ENCODE measurements around the gene BLM.

- TF ChIP-seq NRF1 (IDR thresholded peaks at IDR 0.05; ENCODE audit: low read depth, low read length) (no peak), GTF2F1 (IDR thresholded peaks at IDR 0.05; ENCODE audit: borderline replicate concordance, low read depth, low read length) (no peak), BACH1 (IDR thresholded peaks at IDR 0.05; ENCODE audit: low read length) (no peak)
- TF ChIP-seq, protein P1, sequence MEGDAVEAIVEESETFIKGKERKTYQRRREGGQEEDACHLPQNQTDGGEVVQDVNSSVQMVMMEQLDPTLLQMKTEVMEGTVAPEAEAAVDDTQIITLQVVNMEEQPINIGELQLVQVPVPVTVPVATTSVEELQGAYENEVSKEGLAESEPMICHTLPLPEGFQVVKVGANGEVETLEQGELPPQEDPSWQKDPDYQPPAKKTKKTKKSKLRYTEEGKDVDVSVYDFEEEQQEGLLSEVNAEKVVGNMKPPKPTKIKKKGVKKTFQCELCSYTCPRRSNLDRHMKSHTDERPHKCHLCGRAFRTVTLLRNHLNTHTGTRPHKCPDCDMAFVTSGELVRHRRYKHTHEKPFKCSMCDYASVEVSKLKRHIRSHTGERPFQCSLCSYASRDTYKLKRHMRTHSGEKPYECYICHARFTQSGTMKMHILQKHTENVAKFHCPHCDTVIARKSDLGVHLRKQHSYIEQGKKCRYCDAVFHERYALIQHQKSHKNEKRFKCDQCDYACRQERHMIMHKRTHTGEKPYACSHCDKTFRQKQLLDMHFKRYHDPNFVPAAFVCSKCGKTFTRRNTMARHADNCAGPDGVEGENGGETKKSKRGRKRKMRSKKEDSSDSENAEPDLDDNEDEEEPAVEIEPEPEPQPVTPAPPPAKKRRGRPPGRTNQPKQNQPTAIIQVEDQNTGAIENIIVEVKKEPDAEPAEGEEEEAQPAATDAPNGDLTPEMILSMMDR (IDR thresholded peaks at IDR 0.05; ENCODE audit: control extremely low read depth in 1 of 3, insufficient read depth in 1 of 3, low read depth in 1 of 3, low read length in 3 of 3), result no peak
Measured at GRCh38 chr15:90838544-90838943, 121.4 kb downstream of the BLM start.

Measured in H1 (cell line).